Measurements from ENCODE around the gene NPAS2. TPM values are rescaled to one million over a fixed set of nuclear protein-coding genes. Genes with fewer than 3 reads are reported as not detected.

Gene NPAS2
- total RNA-seq, 1 donor from 2014 or later, result 11.0 TPM

DNA sequence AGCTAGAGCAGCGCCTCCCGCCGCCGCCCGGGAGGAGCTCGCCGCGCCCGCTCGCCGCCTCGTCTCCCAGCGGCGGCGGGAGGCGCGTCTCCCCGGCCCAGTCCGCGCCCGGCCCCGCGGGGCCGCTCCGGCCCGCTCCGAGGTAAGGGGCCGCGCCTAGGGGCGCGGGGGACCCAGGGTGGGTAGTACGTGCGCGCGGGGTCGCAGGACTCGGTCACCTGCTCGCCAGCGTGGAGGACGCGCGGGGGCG, 259 bp downstream of the NPAS2 start:
- peak overlapping the region; percentile 69 for H3K4me3 ChIP-seq (ENCODE audit: low read depth, low read length)
- no peak for DNase-seq (ENCODE audit: low read depth)
- no peak for TF ChIP-seq CTCF (conservative IDR thresholded peaks at IDR 0.05; ENCODE audit: low read depth, low read length)

DNA sequence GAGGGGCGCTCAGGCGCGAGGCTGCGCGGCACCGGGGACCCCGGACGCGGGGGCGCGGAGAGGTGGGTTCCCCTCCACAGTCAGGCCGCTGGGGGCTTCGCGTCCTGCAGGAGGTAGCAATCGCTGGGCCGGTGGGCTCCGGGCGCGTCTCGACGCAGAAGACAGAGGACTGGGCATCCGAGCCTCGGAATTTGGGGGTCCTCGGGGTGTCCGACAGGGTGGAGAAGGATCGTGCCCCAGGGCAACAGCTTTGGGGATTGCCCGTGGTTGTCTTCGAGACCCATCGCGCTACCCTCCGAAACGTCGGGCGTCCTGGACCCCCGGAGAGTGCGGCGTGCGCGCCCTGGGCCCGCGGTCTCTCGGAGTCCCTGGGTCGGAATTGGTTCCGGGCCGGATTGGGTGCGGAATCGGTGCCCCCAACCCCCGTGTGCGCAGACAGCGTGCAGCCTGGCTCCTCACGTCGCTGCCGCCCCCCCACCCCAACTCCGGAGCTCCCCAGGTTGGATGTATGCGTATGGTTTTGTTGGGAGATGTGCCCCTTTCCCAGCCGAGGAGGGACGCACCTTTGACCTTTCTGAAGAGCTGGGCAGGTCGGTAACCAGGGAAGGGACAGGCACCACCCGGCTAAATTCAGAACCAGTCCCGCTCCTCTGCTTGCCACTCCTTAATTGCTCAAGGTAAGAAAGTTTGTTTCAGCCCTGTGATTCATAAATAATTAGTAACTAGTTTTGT, 750 bp downstream of the NPAS2 start:
- no peak for DNase-seq (ENCODE audit: low read depth)
- peak overlapping the region; percentile 69 for H3K4me3 ChIP-seq (ENCODE audit: low read depth, low read length)
- no peak for TF ChIP-seq CTCF (conservative IDR thresholded peaks at IDR 0.05; ENCODE audit: low read depth, low read length)

DNA sequence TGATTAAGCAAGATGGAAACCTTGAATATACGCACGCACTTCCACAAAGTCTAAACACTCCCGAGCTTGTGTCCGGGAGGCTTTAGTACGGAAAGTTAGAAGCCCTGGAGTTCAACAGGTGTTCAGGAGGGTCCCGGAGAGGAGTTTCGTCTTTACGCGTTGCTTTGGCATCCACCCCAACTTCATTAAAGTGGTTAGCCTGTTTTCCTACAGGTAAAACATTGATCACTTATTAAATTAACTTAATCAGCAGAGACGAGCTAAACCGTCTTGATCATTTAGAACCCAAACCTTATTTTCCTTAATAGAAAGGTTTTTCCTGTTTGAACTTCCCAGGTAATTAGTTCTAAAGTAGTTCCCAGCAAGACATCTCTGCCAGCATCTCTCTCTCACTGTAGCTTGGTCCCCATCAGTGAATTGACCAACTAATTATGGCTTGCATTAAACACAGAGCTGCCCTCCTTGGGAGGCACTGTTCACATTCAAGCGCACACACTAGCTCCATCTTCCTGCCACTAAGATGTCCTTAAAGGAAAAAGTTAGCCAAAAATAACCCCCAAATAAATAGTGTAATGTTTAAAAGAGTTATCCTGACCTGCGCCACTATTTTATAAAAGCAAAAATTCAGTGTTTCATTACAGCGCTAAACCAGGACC, 1.4 kb downstream of the NPAS2 start:
- peak overlapping the region; percentile 69 for H3K4me3 ChIP-seq (ENCODE audit: low read depth, low read length)
- no peak for DNase-seq (ENCODE audit: low read depth)
- peak; percentile 14 for TF ChIP-seq CTCF (conservative IDR thresholded peaks at IDR 0.05; ENCODE audit: low read depth, low read length)

GRCh38 chr2:100821911-100822265, 1.9 kb downstream of the NPAS2 start:
- TF ChIP-seq CTCF (conservative IDR thresholded peaks at IDR 0.05; ENCODE audit: low read depth, low read length), result no peak
- no peak for DNase-seq (ENCODE audit: low read depth)
- peak overlapping the region; percentile 69 for H3K4me3 ChIP-seq (ENCODE audit: low read depth, low read length)

DNA sequence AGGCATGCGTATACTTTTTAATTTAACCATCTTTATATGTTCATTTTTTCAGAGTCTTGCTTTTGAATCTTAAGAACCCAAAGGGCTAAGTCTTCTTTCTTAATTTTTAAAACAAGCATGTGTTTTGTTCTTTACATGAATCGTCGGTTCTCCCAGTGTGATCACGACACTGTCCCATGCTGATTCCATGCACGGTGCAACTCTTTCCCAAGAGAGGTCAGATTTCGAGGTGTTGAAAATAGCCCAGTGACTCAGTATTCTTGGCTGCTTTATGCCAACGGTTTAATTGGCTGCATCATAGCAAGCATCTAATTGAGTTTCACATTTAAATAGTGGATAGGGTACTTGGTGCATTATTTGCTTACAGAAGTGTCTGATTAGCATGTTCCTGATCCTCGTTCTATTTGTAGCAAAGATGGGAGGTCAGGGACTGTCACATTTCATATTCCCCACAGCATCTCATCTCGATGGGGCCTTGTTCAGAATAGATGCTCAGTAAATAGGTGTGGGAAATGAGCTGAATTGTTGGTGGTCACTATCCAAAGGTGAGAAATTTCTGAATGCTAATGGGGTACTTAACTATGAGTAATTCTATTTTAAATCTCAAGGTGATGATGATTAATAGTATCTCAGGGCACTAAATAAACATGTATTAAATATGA, 2.8 kb downstream of the NPAS2 start:
- no peak for DNase-seq (ENCODE audit: low read depth)
- H3K4me3 ChIP-seq (ENCODE audit: low read depth, low read length), result peak overlapping the region; percentile 69
- TF ChIP-seq CTCF (conservative IDR thresholded peaks at IDR 0.05; ENCODE audit: low read depth, low read length), result no peak

DNA sequence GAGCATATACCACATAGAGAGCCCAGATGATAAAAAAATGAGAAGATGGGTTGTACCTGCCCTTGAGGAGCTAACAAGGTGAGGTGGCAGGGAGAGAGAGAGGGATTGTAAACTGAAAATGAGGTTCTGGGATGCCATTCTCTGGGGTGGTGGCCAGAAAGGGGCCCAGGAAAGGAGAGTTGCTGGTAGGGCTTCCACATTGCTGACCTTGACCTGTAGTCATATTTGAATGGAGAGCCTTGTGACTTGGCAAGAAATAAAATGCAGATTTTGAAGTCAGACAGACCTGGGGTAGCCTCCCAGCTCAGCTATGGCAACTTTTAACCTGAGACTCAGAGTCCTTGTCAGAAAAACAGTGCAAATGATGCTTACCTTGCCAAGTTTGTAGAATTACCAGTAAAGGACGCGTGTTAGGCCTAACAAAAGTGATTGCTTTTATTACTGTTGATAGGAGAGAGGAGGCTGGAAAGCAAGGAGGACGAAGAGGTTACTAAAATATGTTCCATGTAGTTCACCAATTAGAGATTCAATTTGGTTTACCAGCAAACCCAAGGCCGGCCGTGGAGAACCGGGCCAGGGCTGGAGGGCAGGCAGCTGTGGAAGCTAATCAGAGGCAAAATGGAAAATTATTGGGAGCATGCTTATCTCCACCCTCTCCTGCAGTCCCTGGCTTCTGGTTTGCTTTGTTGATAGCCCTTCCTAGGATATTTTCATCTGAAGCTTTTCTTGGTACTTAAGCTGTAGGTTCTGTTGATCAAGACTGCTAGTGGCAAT, 3.9 kb downstream of the NPAS2 start:
- no peak for TF ChIP-seq CTCF (conservative IDR thresholded peaks at IDR 0.05; ENCODE audit: low read depth, low read length)
- no peak for DNase-seq (ENCODE audit: low read depth)
- H3K4me3 ChIP-seq (ENCODE audit: low read depth, low read length), result no peak overlapping the region
